ENCODE results near the gene TRIM5. TPM values are rescaled to one million over a fixed set of nuclear protein-coding genes. Genes with fewer than 3 reads are reported as not detected.
"Not testable (repeated sequence)": the region's sequence is repeated elsewhere in the genome, so short reads cannot be mapped to it uniquely, and the experiment has no call there.

The TRIM5 gene
- total and polyA plus RNA-seq, 2 experiments from 2014 or later, result 10.7 to 14.0 TPM

GRCh38 chr11:5719703-5720495, 35.0 kb upstream of the TRIM5 start:
- in situ Hi-C loops (cut with MboI), result no loop called here

GRCh38 chr11:5716518-5716917, 31.6 kb upstream of the TRIM5 start:
- 62 to 65% methylated on average over 1 of the region's 1 CpG for WGBS, 2 experiments (ENCODE audit: low coverage in 1 of 2, low lambda C conversion rate in 2 of 2, missing lambda C conversion rate in 2 of 2)
- in situ Hi-C loops (cut with MboI); H3K4me3 ChIP-seq; H3K4me2 ChIP-seq (ENCODE audit: unreplicated experiment); H4K20me1 ChIP-seq (ENCODE audit: insufficient read depth); H3K9me3 ChIP-seq (ENCODE audit: low read depth); H3F3A ChIP-seq (ENCODE audit: insufficient read depth); H3K4me1 ChIP-seq (ENCODE audit: insufficient read depth); H3K27ac ChIP-seq; DNase-seq; H3K27me3 ChIP-seq (replicated peaks; ENCODE audit: insufficient read depth); H3K9ac ChIP-seq; H3K79me2 ChIP-seq (ENCODE audit: insufficient read depth); H2AFZ ChIP-seq; H3K9me2 ChIP-seq (ENCODE audit: insufficient read depth); H3K36me3 ChIP-seq (ENCODE audit: low read depth): not testable (repeated sequence)

More at GRCh38 chr11:5719703-5720495, 35.0 kb upstream of the TRIM5 start:
- TF ChIP-seq EZH2phosphoT487 (IDR thresholded peaks at IDR 0.05; ENCODE audit: insufficient read depth, low read depth) (no peak), EZH2 (IDR thresholded peaks at IDR 0.05; ENCODE audit: insufficient read depth, poor library complexity, severe bottlenecking) (no peak)
- Histone ChIP-seq H3K9me2 (ENCODE audit: insufficient read depth) (no peaks in the 10 kb centered on the region), H3F3A (ENCODE audit: insufficient read depth) (no peaks in the 10 kb centered on the region), H3K4me1 (ENCODE audit: insufficient read depth) (no peaks in the 10 kb centered on the region), H2AFZ (no peak overlapping the region), H3K9ac (no peak overlapping the region), H3K79me2 (ENCODE audit: insufficient read depth) (no peaks in the 10 kb centered on the region), H3K4me3 (no peak overlapping the region), H3K9me3 (ENCODE audit: low read depth) (no peaks in the 10 kb centered on the region), H3K4me2 (ENCODE audit: unreplicated experiment) (no peak overlapping the region), H3K36me3 (ENCODE audit: low read depth) (no peaks in the 10 kb centered on the region), H4K20me1 (ENCODE audit: insufficient read depth) (no peaks in the 10 kb centered on the region), H3K27ac (no peak overlapping the region), H3K27me3 (replicated peaks; ENCODE audit: insufficient read depth) (peaks cover 6% of the 10 kb centered on the region; the same call in 1 of the 2 replicates)
- 85 to 86% methylated on average over 3 of the region's 3 CpGs for WGBS, 2 experiments (ENCODE audit: low coverage in 1 of 2, low lambda C conversion rate in 2 of 2, missing lambda C conversion rate in 2 of 2)
- DNase-seq, result peak; percentile 23

GRCh38 chr11:5713695-5714094, 28.8 kb upstream of the TRIM5 start:
- no peak overlapping the region for H3K4me2 ChIP-seq (ENCODE audit: unreplicated experiment)
- H3K79me2 ChIP-seq (ENCODE audit: insufficient read depth), result no peaks in the 10 kb centered on the region
- no peaks in the 10 kb centered on the region for H3K9me2 ChIP-seq (ENCODE audit: insufficient read depth)
- no peak overlapping the region for H3K27ac ChIP-seq
- H2AFZ ChIP-seq, result no peak overlapping the region
- H3K9ac ChIP-seq, result no peak overlapping the region
- in situ Hi-C loops (cut with MboI), result no loop called here
- no peaks in the 10 kb centered on the region for H3F3A ChIP-seq (ENCODE audit: insufficient read depth)
- H3K36me3 ChIP-seq (ENCODE audit: low read depth), result peaks cover 10% of the 10 kb centered on the region; the same call in 1 of the 2 replicates
- no peaks in the 10 kb centered on the region for H3K27me3 ChIP-seq (replicated peaks; ENCODE audit: insufficient read depth)
- TF ChIP-seq EZH2 (IDR thresholded peaks at IDR 0.05; ENCODE audit: insufficient read depth, poor library complexity, severe bottlenecking), result no peak
- TF ChIP-seq EZH2phosphoT487 (IDR thresholded peaks at IDR 0.05; ENCODE audit: insufficient read depth, low read depth), result no peak
- no peak overlapping the region for H3K4me3 ChIP-seq
- H3K4me1 ChIP-seq (ENCODE audit: insufficient read depth), result no peaks in the 10 kb centered on the region
- WGBS, 2 experiments (ENCODE audit: low coverage in 1 of 2, low lambda C conversion rate in 2 of 2, missing lambda C conversion rate in 2 of 2), result 76 to 79% methylated on average over 5 of the region's 5 CpGs
- no peaks in the 10 kb centered on the region for H3K9me3 ChIP-seq (ENCODE audit: low read depth)
- no peaks in the 10 kb centered on the region for H4K20me1 ChIP-seq (ENCODE audit: insufficient read depth)
- DNase-seq, result no peak

GRCh38 chr11:5712507-5712906, 27.6 kb upstream of the TRIM5 start:
- H3K9me2 ChIP-seq (ENCODE audit: insufficient read depth), result no peaks in the 10 kb centered on the region
- no peak overlapping the region for H3K4me3 ChIP-seq
- peak; percentile 42 for DNase-seq
- H3K27me3 ChIP-seq (replicated peaks; ENCODE audit: insufficient read depth), result no peaks in the 10 kb centered on the region
- TF ChIP-seq EZH2phosphoT487 (IDR thresholded peaks at IDR 0.05; ENCODE audit: insufficient read depth, low read depth) (no peak), EZH2 (IDR thresholded peaks at IDR 0.05; ENCODE audit: insufficient read depth, poor library complexity, severe bottlenecking) (no peak)
- H3K4me2 ChIP-seq (ENCODE audit: unreplicated experiment), result no peak overlapping the region
- no peaks in the 10 kb centered on the region for H3F3A ChIP-seq (ENCODE audit: insufficient read depth)
- no peaks in the 10 kb centered on the region for H3K4me1 ChIP-seq (ENCODE audit: insufficient read depth)
- no peaks in the 10 kb centered on the region for H3K9me3 ChIP-seq (ENCODE audit: low read depth)
- no peaks in the 10 kb centered on the region for H3K79me2 ChIP-seq (ENCODE audit: insufficient read depth)
- WGBS, 2 experiments (ENCODE audit: low coverage in 1 of 2, low lambda C conversion rate in 2 of 2, missing lambda C conversion rate in 2 of 2), result 63 to 72% methylated on average over 1 of the region's 1 CpG
- no peak overlapping the region for H3K27ac ChIP-seq
- H3K36me3 ChIP-seq (ENCODE audit: low read depth), result peaks cover 10% of the 10 kb centered on the region; the same call in 1 of the 2 replicates
- H4K20me1 ChIP-seq (ENCODE audit: insufficient read depth), result no peaks in the 10 kb centered on the region
- H3K9ac ChIP-seq, result no peak overlapping the region
- no peak overlapping the region for H2AFZ ChIP-seq
- in situ Hi-C loops (cut with MboI), result no loop called here
